ENCODE measurements around the gene ZFP1. TPM values are rescaled to one million over a fixed set of nuclear protein-coding genes. Genes with fewer than 3 reads are reported as not detected.

The ZFP1 gene
- total RNA-seq, 4 donors from 2014 or later, result 4.8 to 8.7 (median 6.5) TPM

GRCh38 chr16:75138233-75138632, 10.1 kb upstream of the ZFP1 start:
- TF ChIP-seq CTCF (IDR thresholded peaks at IDR 0.05) (no peak), POLR2A (IDR thresholded peaks at IDR 0.05) (no peak)
- no peak overlapping the region for H3K4me3 ChIP-seq (ENCODE audit: low read depth, poor library complexity, severe bottlenecking)
- intact Hi-C loops (cut with DNase I; ENCODE audit: low total_unique reads), result no loop called here
- no peak for DNase-seq (ENCODE audit: low spot score in 2 of 2)
- WGBS, 2 donors, result 74 to 76% methylated on average over 8 of the region's 8 CpGs

- intact Hi-C loops (cut with DNase I; ENCODE audit: low total_unique reads), result no loop called here
- H3K4me3 ChIP-seq (ENCODE audit: low read depth, poor library complexity, severe bottlenecking), result no peak overlapping the region
- TF ChIP-seq CTCF (IDR thresholded peaks at IDR 0.05) (no peak), POLR2A (IDR thresholded peaks at IDR 0.05) (no peak)
- WGBS, 2 donors, result 56 to 57% methylated on average over 9 of the region's 9 CpGs
- DNase-seq (ENCODE audit: low spot score in 2 of 2), result no peak
These were observed 9.7 kb upstream of the ZFP1 start for GRCh38 chr16:75138636-75139035.

- intact Hi-C loops (cut with DNase I; ENCODE audit: low total_unique reads), result no loop called here
- no peak overlapping the region for H3K4me3 ChIP-seq (ENCODE audit: low read depth, poor library complexity, severe bottlenecking)
- 94 to 96% methylated on average over 5 of the region's 5 CpGs for WGBS, 2 donors
- DNase-seq (ENCODE audit: low spot score in 2 of 2), result no peak
- TF ChIP-seq CTCF (IDR thresholded peaks at IDR 0.05) (no peak), POLR2A (IDR thresholded peaks at IDR 0.05) (no peak)
These were observed 8.8 kb upstream of the ZFP1 start for GRCh38 chr16:75139498-75139897.

- no peak for DNase-seq (ENCODE audit: low spot score in 2 of 2)
- 82 to 85% methylated on average over 6 of the region's 6 CpGs for WGBS, 2 donors
- H3K4me3 ChIP-seq (ENCODE audit: low read depth, poor library complexity, severe bottlenecking), result no peak overlapping the region
- TF ChIP-seq POLR2A (IDR thresholded peaks at IDR 0.05) (no peak), CTCF (IDR thresholded peaks at IDR 0.05) (no peak)
- intact Hi-C loops (cut with DNase I; ENCODE audit: low total_unique reads), result no loop called here
These were observed 4.4 kb upstream of the ZFP1 start for GRCh38 chr16:75143941-75144340.

GRCh38 chr16:75147968-75148310, 385 bp upstream of the ZFP1 start:
- intact Hi-C loops (cut with DNase I; ENCODE audit: low total_unique reads), result no loop called here
- no peak for DNase-seq (ENCODE audit: low spot score in 2 of 2)
- WGBS, 2 donors, result 54 to 58% methylated on average over 3 of the region's 3 CpGs
- TF ChIP-seq POLR2A (IDR thresholded peaks at IDR 0.05), result no peak
- no peak for TF ChIP-seq CTCF (IDR thresholded peaks at IDR 0.05)
- H3K4me3 ChIP-seq (ENCODE audit: low read depth, poor library complexity, severe bottlenecking), result no peak overlapping the region

- H3K4me3 ChIP-seq (ENCODE audit: low read depth, poor library complexity, severe bottlenecking), result no peak overlapping the region
- DNase-seq (ENCODE audit: low spot score in 2 of 2), result no peak
- intact Hi-C loops (cut with DNase I; ENCODE audit: low total_unique reads), result no loop called here
- no peak for TF ChIP-seq POLR2A (IDR thresholded peaks at IDR 0.05)
- TF ChIP-seq CTCF (IDR thresholded peaks at IDR 0.05), result no peak
- 49 to 68% methylated on average over 2 of the region's 2 CpGs for WGBS, 2 donors
These were observed 3.5 kb downstream of the ZFP1 start for GRCh38 chr16:75151798-75152197.

Measured in lower leg skin (tissue), 4 donors.